ENCODE measurements around the gene AKNA. TPM values are rescaled to one million over a fixed set of nuclear protein-coding genes. Genes with fewer than 3 reads are reported as not detected.

The AKNA gene
- total and polyA plus RNA-seq, 2 of the 8 experiments (the other 6 are each of a cell fraction or from before 2014, with no cell fraction given), result 21.0 to 27.4 TPM

- TF ChIP-seq BACH1 (IDR thresholded peaks at IDR 0.05; ENCODE audit: low read length) (no peak), JUND (IDR thresholded peaks at IDR 0.05; ENCODE audit: low read length) (no peak), MAFK (IDR thresholded peaks at IDR 0.05; ENCODE audit: low read depth, low read length) (no peak), KDM1A (IDR thresholded peaks at IDR 0.05; ENCODE audit: borderline replicate concordance, low read length) (no peak), JUN (IDR thresholded peaks at IDR 0.05; ENCODE audit: low read depth, low read length) (no peak), BCL11A (IDR thresholded peaks at IDR 0.05; ENCODE audit: low read depth in 2 of 2, low read length in 2 of 2) (no peak)
Measured at GRCh38 chr9:114409103-114409780, 21.5 kb upstream of the AKNA start (continued).
